ENCODE results near the gene PBX4. TPM values are rescaled to one million over a fixed set of nuclear protein-coding genes. Genes with fewer than 3 reads are reported as not detected.

Gene PBX4
- total RNA-seq, 1 experiment from 2014 or later = 8.3 TPM

DNA sequence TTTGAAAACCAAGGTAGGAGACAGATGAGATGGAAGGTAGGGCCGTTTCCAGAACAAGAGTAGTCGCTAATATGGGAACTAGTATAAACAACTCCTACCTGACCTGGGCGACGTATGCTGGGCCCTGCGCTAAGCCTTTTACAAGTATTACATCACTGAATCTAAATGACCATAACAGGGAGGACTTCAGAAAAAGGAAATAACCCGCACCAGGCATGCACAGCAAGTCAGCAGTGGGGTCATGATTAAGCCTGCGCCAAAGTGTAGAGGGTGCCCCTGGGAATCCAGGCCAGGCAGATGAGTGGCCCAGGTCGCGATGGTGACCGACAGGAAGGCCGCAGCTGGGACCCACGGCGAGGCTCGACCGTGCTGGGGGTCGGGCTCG, 44.4 kb upstream of the PBX4 start:
- intact Hi-C loops (cut with micrococcal nuclease; ENCODE audit: unreplicated experiment) = loop anchor here (10.0 kb wide), 1 partner anchor 72 kb away; the partner anchor contains the start of gene ZNF14
- H3K4me3 ChIP-seq (ENCODE audit: low read depth in 2 of 2, low read length in 2 of 2) = peak overlapping the region; percentile 74 to 81
- BruUV-seq (replicated peaks) = no TSS peak
- peaks cover 5% of the 10 kb centered on the region; the same call in 1 of the 2 replicates for H3K36me3 ChIP-seq (ENCODE audit: control insufficient read depth, insufficient read depth, low read length)
- peak overlapping the region; percentile 74 for H3K27ac ChIP-seq (ENCODE audit: low read length)
- no peaks in the 10 kb centered on the region for H3K27me3 ChIP-seq (ENCODE audit: control insufficient read depth, insufficient read depth, low read length)
- in situ Hi-C loops (cut with HindIII; ENCODE audit: low pct_unique_long_range_greater_than_20kb, low sequenced_read_pairs) = no loop called here
- ChIA-PET CTCF (no interaction called here), POLR2A (no interaction called here)
- H3K9me3 ChIP-seq (ENCODE audit: control insufficient read depth, insufficient read depth, low read depth, low read length) = no peaks in the 10 kb centered on the region
- TF ChIP-seq SIN3A (IDR thresholded peaks at IDR 0.05; ENCODE audit: borderline replicate concordance, insufficient read depth, low read depth, low read length) = no peak
- no peak for TF ChIP-seq TCF7L2 (IDR thresholded peaks at IDR 0.05; ENCODE audit: low read depth, low read length)
- no peak for TF ChIP-seq POLR2AphosphoS5 (IDR thresholded peaks at IDR 0.05; ENCODE audit: low read depth, low read length)
- TF ChIP-seq REST (IDR thresholded peaks at IDR 0.05; ENCODE audit: insufficient read depth in 1 of 2, low read depth in 2 of 2, low read length in 1 of 2) = no peak
- no peak for TF ChIP-seq CTCF (IDR thresholded peaks at IDR 0.05)
- DNase-seq (ENCODE audit: low read depth, low spot score) = no peak
- no peak for ATAC-seq
- H3K4me1 ChIP-seq (ENCODE audit: control insufficient read depth, insufficient read depth, low read length) = peaks cover 10% of the 10 kb centered on the region

GRCh38 chr19:19662344-19662743, 43.9 kb upstream of the PBX4 start:
- CTCF ChIA-PET = no interaction called here
- Histone ChIP-seq H3K4me1 (ENCODE audit: control insufficient read depth, insufficient read depth, low read length) (peaks cover 10% of the 10 kb centered on the region), H3K9me3 (ENCODE audit: control insufficient read depth, insufficient read depth, low read depth, low read length) (no peaks in the 10 kb centered on the region), H3K36me3 (ENCODE audit: control insufficient read depth, insufficient read depth, low read length) (peaks cover 5% of the 10 kb centered on the region; the same call in 1 of the 2 replicates), H3K27me3 (ENCODE audit: control insufficient read depth, insufficient read depth, low read length) (no peaks in the 10 kb centered on the region), H3K27ac (ENCODE audit: low read length) (peak overlapping the region; percentile 74), H3K4me3 (ENCODE audit: low read depth in 2 of 2, low read length in 2 of 2) (peak overlapping the region; percentile 74 to 81)
- POLR2A ChIA-PET = no interaction called here
- intact Hi-C loops (cut with micrococcal nuclease; ENCODE audit: unreplicated experiment) = loop anchor here (10.0 kb wide), 1 partner anchor 72 kb away; the partner anchor contains the start of gene ZNF14
- DNase-seq (ENCODE audit: low read depth, low spot score) (no peak), ATAC-seq (no peak)
- TF ChIP-seq SIN3A (IDR thresholded peaks at IDR 0.05; ENCODE audit: borderline replicate concordance, insufficient read depth, low read depth, low read length) (no peak), POLR2AphosphoS5 (IDR thresholded peaks at IDR 0.05; ENCODE audit: low read depth, low read length) (no peak), TCF7L2 (IDR thresholded peaks at IDR 0.05; ENCODE audit: low read depth, low read length) (no peak), REST (IDR thresholded peaks at IDR 0.05; ENCODE audit: insufficient read depth in 1 of 2, low read depth in 2 of 2, low read length in 1 of 2) (no peak), CTCF (IDR thresholded peaks at IDR 0.05) (no peak)
- in situ Hi-C loops (cut with HindIII; ENCODE audit: low pct_unique_long_range_greater_than_20kb, low sequenced_read_pairs) = no loop called here
- TSS peak; percentile 88 for BruUV-seq (replicated peaks)

Data from Panc1 (cell line).